GM12878 (cell line): Measurements from ENCODE around the gene OR6C65. TPM values are rescaled to one million over a fixed set of nuclear protein-coding genes. Genes with fewer than 3 reads are reported as not detected.

Source experiments
- ATAC-seq: fragments of 200-7000 bp; cut with Tn5 transposase; 3 replicates; pipeline ENCODE4 v1.9.1; 2020; ENCODE audit warnings: mild to moderate bottlenecking, moderate library complexity
- BruUV-seq: library from RNA; stranded (reverse); fragments of 400-500 nt; replicated peaks from 2 replicates; lab custom pipeline; 2021; lab: Mats Ljungman, UMichigan
- CTCF ChIA-PET: fragments of 300-600 bp; sonication (Branson Sonifier 250); formaldehyde crosslinking; extraction: SDS; loops from one replicate; lab custom pipeline; 2021; ENCODE audit warnings: inconsistent platforms; lab: Yijun Ruan, JAX
- POLR2A ChIA-PET: fragments of 350-600 bp; formaldehyde crosslinking; extraction: SDS; loops from one replicate; lab custom pipeline; 2021; ENCODE audit warnings: inconsistent platforms; lab: Charles Lee
- RAD21 ChIA-PET: fragments of 300-600 bp; sonication (Branson Sonifier 250); formaldehyde crosslinking; loops from one replicate; lab custom pipeline; 2023; ENCODE audit warnings: antibody characterized with exemption; ENCODE audit not compliant: unreplicated experiment; lab: Charles Lee
- SMC1A ChIA-PET: fragments of 300-600 bp; sonication (Branson Sonifier 250); formaldehyde crosslinking; loops from one replicate; lab custom pipeline; 2023; ENCODE audit not compliant: unreplicated experiment, uncharacterized antibody; lab: Charles Lee
- DNase-seq: peaks from one replicate; pipeline ENCODE4 v3.0.0-alpha.2; 2011; ENCODE audit warnings: low read depth, low spot score
- FAIRE-seq: peaks from 3 replicates; lab custom pipeline; 2011; peaks lifted over from hg19 to GRCh38; lab: Jason Lieb, UNC
- H2AFZ ChIP-seq: 2 replicates; pipeline ENCODE4 v1.6.0; 2011; ENCODE audit warnings: low read depth, low read length, control low read depth; ENCODE audit not compliant: control insufficient read depth
- H3K27ac ChIP-seq: 2 replicates; pipeline ENCODE4 v1.5.1; 2011; ENCODE audit warnings: control low read depth; ENCODE audit not compliant: control insufficient read depth, insufficient read depth
- H3K27me3 ChIP-seq, 2 experiments: replicated peaks in 1 of 2; 2 replicates each; pipeline versions ENCODE4 v1.6.0 to v1.6.1; 2011; ENCODE audit warnings: low read length in 1 of 2; ENCODE audit not compliant: control insufficient read depth in 2 of 2, insufficient read depth in 2 of 2
- H3K36me3 ChIP-seq, 2 experiments: 2 replicates each; pipeline ENCODE4 v1.5.1; 2011; ENCODE audit warnings: low read length in 1 of 2; ENCODE audit not compliant: control insufficient read depth in 2 of 2, insufficient read depth in 2 of 2
- H3K4me1 ChIP-seq: 2 replicates; pipeline ENCODE4 v1.6.1; 2011; ENCODE audit warnings: mild to moderate bottlenecking, low read length, moderate library complexity, mixed read lengths; ENCODE audit not compliant: control insufficient read depth, insufficient read depth
- H3K4me2 ChIP-seq: 2 replicates; pipeline ENCODE4 v1.6.0; 2011; ENCODE audit warnings: control low read depth; ENCODE audit not compliant: control insufficient read depth, insufficient read depth
- H3K4me3 ChIP-seq: fragments of 200-600 bp; sonication (generic); 2 replicates; pipeline ENCODE4 v1.5.1; 2016
- H3K79me2 ChIP-seq: 2 replicates; pipeline ENCODE4 v1.6.0; 2011; ENCODE audit warnings: low read length; ENCODE audit not compliant: control insufficient read depth, insufficient read depth
- H3K9ac ChIP-seq: 2 replicates; pipeline ENCODE4 v1.8.0; 2011; ENCODE audit warnings: low read length, control low read depth, mixed read lengths; ENCODE audit not compliant: control insufficient read depth, insufficient read depth
- H3K9me3 ChIP-seq: replicated peaks from 3 replicates; pipeline ENCODE4 v1.5.1; 2011; ENCODE audit warnings: mild to moderate bottlenecking, low read length; ENCODE audit not compliant: control insufficient read depth, insufficient read depth
- H4K20me1 ChIP-seq: 2 replicates; pipeline ENCODE4 v1.6.0; 2011; ENCODE audit not compliant: control insufficient read depth, insufficient read depth
- ATF7 ChIP-seq: fragments of 450-650 bp; IDR thresholded peaks from 2 replicates; pipeline ENCODE4 v1.6.1; 2016; ENCODE audit warnings: low read depth, mild to moderate bottlenecking
- BCL11A ChIP-seq: IDR thresholded peaks from 2 replicates; pipeline ENCODE4 v1.6.1; 2011; ENCODE audit warnings: low read depth, low read length
- BCLAF1 ChIP-seq: fragments of 450-650 bp; IDR thresholded peaks from 2 replicates; pipeline ENCODE4 v1.6.1; 2017; ENCODE audit warnings: antibody characterized with exemption, mild to moderate bottlenecking, moderate library complexity
- CEBPB ChIP-seq, 2 experiments: fragments of 150-350 bp in 1 of 2; IDR thresholded peaks; 2 replicates each; pipeline ENCODE4 v1.6.1; 2012 to 2014; ENCODE audit warnings: low read depth in 2 of 2, low read length in 2 of 2, borderline replicate concordance in 1 of 2, inconsistent platforms in 1 of 2
- CHD2 ChIP-seq: IDR thresholded peaks from 2 replicates; pipeline ENCODE4 v1.6.1; 2011; ENCODE audit warnings: low read depth, low read length, improper control_type of control experiment, borderline replicate concordance
- HSF1 ChIP-seq: fragments of 150-350 bp; IDR thresholded peaks from 2 replicates; pipeline ENCODE4 v1.6.1; 2014; ENCODE audit warnings: mild to moderate bottlenecking, low read depth, low read length
- NR2C1 ChIP-seq: fragments of 450-650 bp; IDR thresholded peaks from 2 replicates; pipeline ENCODE4 v1.6.1; 2017; ENCODE audit warnings: antibody characterized with exemption, mild to moderate bottlenecking, moderate library complexity
- NRF1 ChIP-seq: conservative IDR thresholded peaks from 2 replicates; pipeline ENCODE4 v1.6.1; 2011; ENCODE audit warnings: mild to moderate bottlenecking, low read depth, low read length, improper control_type of control experiment
- POLR2AphosphoS2 ChIP-seq: IDR thresholded peaks from 2 replicates; pipeline ENCODE4 v1.6.1; 2011; ENCODE audit warnings: low read depth, mild to moderate bottlenecking, low read length, improper control_type of control experiment, moderate library complexity
- SMAD5 ChIP-seq: IDR thresholded peaks from 2 replicates; pipeline ENCODE4 v1.6.1; 2016; ENCODE audit warnings: antibody characterized with exemption, low read depth
- SRF ChIP-seq, 2 experiments: IDR thresholded peaks; 2 replicates each; pipeline ENCODE4 v1.6.1; 2011; ENCODE audit warnings: low read depth in 2 of 2, low read length in 2 of 2, mild to moderate bottlenecking in 1 of 2, moderate library complexity in 1 of 2
- STAT1 ChIP-seq: fragments of 450-650 bp; conservative IDR thresholded peaks from 2 replicates; pipeline ENCODE4 v1.6.1; 2014; ENCODE audit warnings: antibody characterized with exemption, mild to moderate bottlenecking
- ZNF687 ChIP-seq: fragments of 450-650 bp; IDR thresholded peaks from 2 replicates; pipeline ENCODE4 v1.6.1; 2017; ENCODE audit warnings: mild to moderate bottlenecking, moderate library complexity
- in situ Hi-C: fragments of 300-500 bp; cut with MboI; formaldehyde crosslinking; loops from 9 replicates; pipeline ENCODE4 v1.14.3; 2018; ENCODE audit warnings: mixed read lengths
- intact Hi-C: fragments of 100-400 bp; cut with micrococcal nuclease; formaldehyde crosslinking; loops from one replicate; pipeline ENCODE4 v1.14.2; 2022; ENCODE audit not compliant: unreplicated experiment
- polyA plus RNA-seq, 11 experiments: library from polyadenylated mRNA; depleted of rRNA in 4 of 11; unstranded in 6 of 11; stranded (reverse) in 5 of 11; fragments of >200 nt; fragmentation: Nextera tagmentation in 4 of 11; fragmentation: Illumina TruSeq in 1 of 11; extraction: Ambion mirVana in 4 of 11; extraction: Trizol in 1 of 11; gene quantifications; 1 replicate in 1 of 11; 2 replicates in 10 of 11; pipeline versions ENCODE4 v1.2.1 to v1.2.3, GENCODE V29; 2011 to 2016; ENCODE audit warnings: inconsistent platforms in 2 of 11, missing spikeins in 2 of 11, low read depth in 1 of 11
- total RNA-seq, 4 experiments: library from RNA; depleted of rRNA in 3 of 4; stranded (reverse); fragments of >200 nt in 3 of 4; fragmentation: Illumina TruSeq in 1 of 4; extraction: Trizol in 1 of 4; gene quantifications; 2 replicates each; pipeline versions ENCODE4 v1.2.1 to v1.2.3, GENCODE V29; 2013 to 2021
- TF ChIP-seq, protein P1 (sequence below): fragments of 150-350 bp; IDR thresholded peaks from 2 replicates; pipeline ENCODE4 v1.6.1; 2016; ENCODE audit warnings: low read depth, low read length

The OR6C65 gene
- total and polyA plus RNA-seq, 10 of the 15 experiments (the other 5 are each of a cell fraction or from before 2014, with no cell fraction given), result not detected

DNA sequence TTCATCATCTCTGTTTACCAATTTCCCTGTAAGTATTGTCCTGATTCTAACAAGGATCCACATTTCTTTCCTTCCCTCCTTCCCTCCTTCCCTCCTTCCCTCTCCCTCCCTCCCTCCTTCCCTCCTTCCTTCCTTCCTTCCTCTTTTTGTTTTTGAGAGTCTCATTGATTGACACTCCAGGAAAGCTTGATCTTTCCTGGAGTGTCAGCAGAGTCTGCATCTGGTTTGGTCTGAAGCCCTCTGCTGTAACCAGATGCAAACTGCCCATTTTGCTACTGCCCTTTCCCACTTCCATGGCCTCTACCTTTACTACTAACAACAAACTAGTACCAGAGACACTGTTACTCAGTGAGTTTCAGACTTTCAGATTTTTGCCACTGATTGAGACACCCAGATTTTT lies 14.4 kb upstream of the OR6C65 start:
- Histone ChIP-seq H4K20me1 (no peaks in the 10 kb centered on the region), H3K36me3 (no peaks in the 10 kb centered on the region), H3K4me3 (no peak overlapping the region), H3K4me1 (no peaks in the 10 kb centered on the region), H2AFZ (no peak overlapping the region), H3K4me2 (no peak overlapping the region), H3K27me3 (no peaks in the 10 kb centered on the region), H3K27ac (no peak overlapping the region), H3K9ac (no peak overlapping the region), H3K79me2 (no peaks in the 10 kb centered on the region), H3K9me3 (no peaks in the 10 kb centered on the region)
- ChIA-PET POLR2A (no interaction called here), SMC1A (interaction anchor here (0.6 kb wide), 1 partner anchor 58 kb away, joined by 3 read pairs; no protein-coding TSS in a partner anchor), RAD21 (no interaction called here), CTCF (no interaction called here)
- ATAC-seq (no peak), FAIRE-seq (no peak), DNase-seq (no peak)
- BruUV-seq, result no TSS peak
- in situ Hi-C loops (no loop called here), intact Hi-C loops (no loop called here)
- no peak for TF ChIP-seq ATF7
- no peak for TF ChIP-seq NRF1
- no peak for TF ChIP-seq SRF (IDR thresholded peaks at IDR 0.05; ENCODE audit: low read depth in 2 of 2, low read length in 2 of 2)
- TF ChIP-seq STAT1, result no peak
- TF ChIP-seq CEBPB (IDR thresholded peaks at IDR 0.05; ENCODE audit: borderline replicate concordance in 1 of 2, low read depth in 2 of 2, low read length in 2 of 2), result no peak
- TF ChIP-seq, protein P1, sequence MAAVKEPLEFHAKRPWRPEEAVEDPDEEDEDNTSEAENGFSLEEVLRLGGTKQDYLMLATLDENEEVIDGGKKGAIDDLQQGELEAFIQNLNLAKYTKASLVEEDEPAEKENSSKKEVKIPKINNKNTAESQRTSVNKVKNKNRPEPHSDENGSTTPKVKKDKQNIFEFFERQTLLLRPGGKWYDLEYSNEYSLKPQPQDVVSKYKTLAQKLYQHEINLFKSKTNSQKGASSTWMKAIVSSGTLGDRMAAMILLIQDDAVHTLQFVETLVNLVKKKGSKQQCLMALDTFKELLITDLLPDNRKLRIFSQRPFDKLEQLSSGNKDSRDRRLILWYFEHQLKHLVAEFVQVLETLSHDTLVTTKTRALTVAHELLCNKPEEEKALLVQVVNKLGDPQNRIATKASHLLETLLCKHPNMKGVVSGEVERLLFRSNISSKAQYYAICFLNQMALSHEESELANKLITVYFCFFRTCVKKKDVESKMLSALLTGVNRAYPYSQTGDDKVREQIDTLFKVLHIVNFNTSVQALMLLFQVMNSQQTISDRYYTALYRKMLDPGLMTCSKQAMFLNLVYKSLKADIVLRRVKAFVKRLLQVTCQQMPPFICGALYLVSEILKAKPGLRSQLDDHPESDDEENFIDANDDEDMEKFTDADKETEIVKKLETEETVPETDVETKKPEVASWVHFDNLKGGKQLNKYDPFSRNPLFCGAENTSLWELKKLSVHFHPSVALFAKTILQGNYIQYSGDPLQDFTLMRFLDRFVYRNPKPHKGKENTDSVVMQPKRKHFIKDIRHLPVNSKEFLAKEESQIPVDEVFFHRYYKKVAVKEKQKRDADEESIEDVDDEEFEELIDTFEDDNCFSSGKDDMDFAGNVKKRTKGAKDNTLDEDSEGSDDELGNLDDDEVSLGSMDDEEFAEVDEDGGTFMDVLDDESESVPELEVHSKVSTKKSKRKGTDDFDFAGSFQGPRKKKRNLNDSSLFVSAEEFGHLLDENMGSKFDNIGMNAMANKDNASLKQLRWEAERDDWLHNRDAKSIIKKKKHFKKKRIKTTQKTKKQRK, result no peak
- TF ChIP-seq CHD2, result no peak
- TF ChIP-seq ZNF687, result no peak
- no peak for TF ChIP-seq SMAD5
- no peak for TF ChIP-seq NR2C1
- no peak for TF ChIP-seq HSF1
- no peak for TF ChIP-seq POLR2AphosphoS2
- TF ChIP-seq BCLAF1, result no peak
- no peak for TF ChIP-seq BCL11A
